Natural killer cell treated with Interleukin-12 subunit alpha and Interleukin-12 subunit beta and Interleukin-15 and Interleukin-18, amount 100 ng/mL, for 72 hours (primary cell): ENCODE data around the gene PSAT1. TPM values are rescaled to one million over a fixed set of nuclear protein-coding genes. Genes with fewer than 3 reads are reported as not detected.

Experiments used
- ATAC-seq, 2 donors: fragments of 150-1000 bp; cut with Tn5 transposase in 1 of 2; sonication (Bioruptor Pico), chemical (Tn5 transposase) in 1 of 2; 2 replicates each; pipeline ENCODE4 v1.10.0; 2021
- DNase-seq: peaks from one replicate; pipeline ENCODE4 v3.0.0; 2022; ENCODE audit warnings: low spot score
- H3K27ac Mint-ChIP-seq, 2 donors: 1 replicate in 1 of 2; 2 replicates in 1 of 2; pipeline ENCODE4 v1.8.0; 2022; ENCODE audit warnings: mixed read lengths in 2 of 2, mild to moderate bottlenecking in 1 of 2, moderate library complexity in 1 of 2
- H3K27me3 Mint-ChIP-seq, 2 donors: 1 replicate in 1 of 2; 2 replicates in 1 of 2; pipeline ENCODE4 v1.8.0; 2022; ENCODE audit warnings: mixed read lengths in 2 of 2
- H3K36me3 Mint-ChIP-seq: one replicate; pipeline ENCODE4 v1.8.0; 2022; ENCODE audit warnings: mixed read lengths
- H3K4me1 Mint-ChIP-seq, 2 donors: 1 replicate in 1 of 2; 2 replicates in 1 of 2; pipeline ENCODE4 v1.8.0; 2022; ENCODE audit warnings: low read depth in 2 of 2, mixed read lengths in 2 of 2, mild to moderate bottlenecking in 1 of 2
- H3K4me3 Mint-ChIP-seq: one replicate; pipeline ENCODE4 v1.8.0; 2022; ENCODE audit warnings: mixed read lengths
- H3K9me3 Mint-ChIP-seq: 2 replicates; pipeline ENCODE4 v1.8.0; 2022; ENCODE audit warnings: mixed read lengths
- total RNA-seq, 2 donors: library from RNA; stranded (reverse); gene quantifications; one replicate each; pipeline ENCODE4 v1.2.3, GENCODE V29; 2022

Gene PSAT1
- total RNA-seq, 2 donors from 2014 or later, result 44.9 to 51.8 TPM

- Mint-ChIP-seq H3K4me1 (peaks cover 0 to 5% of the 10 kb centered on the region in 2 donors), H3K36me3 (no peaks in the 10 kb centered on the region), H3K9me3 (no peaks in the 10 kb centered on the region), H3K27me3 (peaks cover 22 to 36% of the 10 kb centered on the region in 2 donors), H3K4me3 (no peak overlapping the region), H3K27ac (no peak overlapping the region)
- ATAC-seq (no peak), DNase-seq (no peak)
Measured at GRCh38 chr9:78371981-78372380, 75.1 kb downstream of the PSAT1 start.

Other genes with a start within 250 kb of the PSAT1 start
- 10 to 100 TPM; 39.8 to 56.4 TPM for gene CEP78, start 61.0 kb upstream of the PSAT1 start, total RNA-seq